Caco-2 (cell line): ENCODE data around the gene KRTAP5-2. TPM values are rescaled to one million over a fixed set of nuclear protein-coding genes. Genes with fewer than 3 reads are reported as not detected.

ENCODE experiments used
- BruUV-seq: library from RNA; stranded (reverse); fragments of 400-500 nt; replicated peaks from 2 replicates; lab custom pipeline; 2021; lab: Mats Ljungman, UMichigan
- CTCF ChIA-PET: fragments of 300-600 bp; sonication (Branson Sonifier 250); formaldehyde crosslinking; loops from one replicate; lab custom pipeline; 2022; ENCODE audit warnings: antibody characterized with exemption; lab: Charles Lee
- POLR2A ChIA-PET: fragments of 300-600 bp; sonication (Branson Sonifier 250); formaldehyde crosslinking; loops from one replicate; lab custom pipeline; 2022; ENCODE audit warnings: antibody characterized with exemption; lab: Charles Lee
- DNase-seq, 2 experiments: peaks; one replicate each; pipeline versions ENCODE4 v3.0.0 to v3.0.0-alpha.2; 2020 to 2022
- H3K27me3 ChIP-seq: replicated peaks from 2 replicates; pipeline ENCODE4 v1.6.0; 2011; ENCODE audit warnings: low read length; ENCODE audit not compliant: control insufficient read depth, insufficient read depth
- H3K36me3 ChIP-seq: 2 replicates; pipeline ENCODE4 v1.5.1; 2011; ENCODE audit warnings: low read length; ENCODE audit not compliant: control insufficient read depth, insufficient read depth
- H3K4me1 ChIP-seq: fragments of 250-450 bp; sonication (Bioruptor Pico); 2 replicates; pipeline ENCODE4 v1.5.1; 2020; ENCODE audit warnings: mild to moderate bottlenecking
- H3K4me3 ChIP-seq: 2 replicates; pipeline ENCODE4 v1.5.1; 2011; ENCODE audit warnings: low read depth, mild to moderate bottlenecking, control low read depth, low read length
- H3K9me3 ChIP-seq: fragments of 250-450 bp; sonication (Bioruptor Pico); 2 replicates; pipeline ENCODE4 v1.5.1; 2020; ENCODE audit warnings: mild to moderate bottlenecking, moderate library complexity
- H3K27ac Mint-ChIP-seq: one replicate; pipeline ENCODE4 v1.8.0; 2022; ENCODE audit warnings: mixed read lengths; ENCODE audit not compliant: unreplicated experiment
- H3K27me3 Mint-ChIP-seq: one replicate; pipeline ENCODE4 v1.8.0; 2022; ENCODE audit warnings: mixed read lengths; ENCODE audit not compliant: insufficient read depth, unreplicated experiment
- H3K36me3 Mint-ChIP-seq: one replicate; pipeline ENCODE4 v1.8.0; 2022; ENCODE audit warnings: mild to moderate bottlenecking, mixed read lengths; ENCODE audit not compliant: insufficient read depth, unreplicated experiment
- H3K4me1 Mint-ChIP-seq: one replicate; pipeline ENCODE4 v1.8.0; 2022; ENCODE audit warnings: low read depth, mixed read lengths; ENCODE audit not compliant: unreplicated experiment
- H3K4me3 Mint-ChIP-seq: one replicate; pipeline ENCODE4 v1.8.0; 2022; ENCODE audit warnings: mild to moderate bottlenecking, moderate library complexity, mixed read lengths; ENCODE audit not compliant: unreplicated experiment
- H3K9me3 Mint-ChIP-seq: one replicate; pipeline ENCODE4 v1.8.0; 2022; ENCODE audit warnings: mixed read lengths; ENCODE audit not compliant: unreplicated experiment
- CTCF ChIP-seq, 2 experiments: fragments of 200-600 bp in 1 of 2; IDR thresholded peaks; 1 replicate in 1 of 2; 2 replicates in 1 of 2; pipeline versions ENCODE4 v1.5.1 to v1.8.0; 2011 to 2022; ENCODE audit warnings: antibody characterized with exemption in 1 of 2, control low read depth in 1 of 2, inconsistent platforms in 1 of 2, low read depth in 1 of 2, low read length in 1 of 2, mild to moderate bottlenecking in 1 of 2, moderate library complexity in 1 of 2; ENCODE audit not compliant: insufficient read depth in 1 of 2, severe bottlenecking in 1 of 2, unreplicated experiment in 1 of 2
- intact Hi-C: fragments of 100-400 bp; cut with micrococcal nuclease; formaldehyde crosslinking; loops from one replicate; pipeline ENCODE4 v1.10.0; 2022; ENCODE audit not compliant: unreplicated experiment
- total RNA-seq: library from RNA; stranded (reverse); gene quantifications from 2 replicates; pipeline ENCODE4 v1.2.3, GENCODE V29; 2022

The KRTAP5-2 gene
- total RNA-seq, 1 experiment from 2014 or later = not detected

- no TSS peak for BruUV-seq
- intact Hi-C loops = no loop called here
These were observed 41.1 kb upstream of the KRTAP5-2 start for GRCh38 chr11:1639102-1639620.

GRCh38 chr11:1638344-1638743 lies 40.2 kb upstream of the KRTAP5-2 start:
- H3K27me3 Mint-ChIP-seq = peaks cover 19% of the 10 kb centered on the region
- Histone ChIP-seq H3K4me1 (no peaks in the 10 kb centered on the region), H3K4me3 (no peak overlapping the region), H3K36me3 (no peaks in the 10 kb centered on the region), H3K9me3 (no peaks in the 10 kb centered on the region), H3K27me3 (no peaks in the 10 kb centered on the region; the same call in 1 of the 2 replicates)
- no peaks in the 10 kb centered on the region for H3K36me3 Mint-ChIP-seq
- intact Hi-C loops = no loop called here
- no peak overlapping the region for H3K27ac Mint-ChIP-seq
- no peak for TF ChIP-seq CTCF (IDR thresholded peaks at IDR 0.05; ENCODE audit: insufficient read depth in 1 of 2, low read depth in 1 of 2, low read length in 1 of 2, severe bottlenecking in 1 of 2, unreplicated experiment in 1 of 2)
- peak in 1 of 2 experiments; percentile 5 for DNase-seq
- H3K9me3 Mint-ChIP-seq = no peaks in the 10 kb centered on the region
- ChIA-PET POLR2A (no interaction called here), CTCF (interaction anchor here (0.6 kb wide), 1 partner anchor 8 kb away, joined by 3 read pairs; no protein-coding TSS in a partner anchor)
- H3K4me1 Mint-ChIP-seq = no peaks in the 10 kb centered on the region
- BruUV-seq = no TSS peak
- no peak overlapping the region for H3K4me3 Mint-ChIP-seq

More at GRCh38 chr11:1639102-1639620, 41.1 kb upstream of the KRTAP5-2 start:
- no peak for TF ChIP-seq CTCF (IDR thresholded peaks at IDR 0.05; ENCODE audit: insufficient read depth in 1 of 2, low read depth in 1 of 2, low read length in 1 of 2, severe bottlenecking in 1 of 2, unreplicated experiment in 1 of 2)
- ChIA-PET CTCF (interaction anchor here (0.6 to 3.1 kb wide), 6 partner anchors 13 to 1097 kb away, joined by 3 to 32 read pairs (median 8); no protein-coding TSS in a partner anchor), POLR2A (no interaction called here)
- no peaks in the 10 kb centered on the region for H3K9me3 ChIP-seq
- no peaks in the 10 kb centered on the region for H3K4me1 ChIP-seq
- Mint-ChIP-seq H3K27me3 (peaks cover 14% of the 10 kb centered on the region), H3K4me3 (no peak overlapping the region), H3K27ac (no peak overlapping the region), H3K4me1 (no peaks in the 10 kb centered on the region), H3K36me3 (no peaks in the 10 kb centered on the region), H3K9me3 (no peaks in the 10 kb centered on the region)
- no peak overlapping the region for H3K4me3 ChIP-seq
- H3K36me3 ChIP-seq = no peaks in the 10 kb centered on the region
- DNase-seq = peak in 1 of 2 experiments; percentile 4
- H3K27me3 ChIP-seq = no peaks in the 10 kb centered on the region

GRCh38 chr11:1637628-1638027 lies 39.5 kb upstream of the KRTAP5-2 start:
- no peak overlapping the region for H3K27ac Mint-ChIP-seq
- H3K4me3 Mint-ChIP-seq = no peak overlapping the region
- no peak for TF ChIP-seq CTCF (IDR thresholded peaks at IDR 0.05; ENCODE audit: insufficient read depth in 1 of 2, low read depth in 1 of 2, low read length in 1 of 2, severe bottlenecking in 1 of 2, unreplicated experiment in 1 of 2)
- no peaks in the 10 kb centered on the region for H3K36me3 ChIP-seq
- H3K9me3 ChIP-seq = no peaks in the 10 kb centered on the region
- intact Hi-C loops = no loop called here
- H3K36me3 Mint-ChIP-seq = no peaks in the 10 kb centered on the region
- CTCF ChIA-PET = interaction anchor here (0.6 kb wide), 1 partner anchor 9 kb away, joined by 3 read pairs; no protein-coding TSS in a partner anchor
- no peaks in the 10 kb centered on the region for H3K4me1 ChIP-seq
- H3K4me1 Mint-ChIP-seq = no peaks in the 10 kb centered on the region
- H3K4me3 ChIP-seq = no peak overlapping the region
- no peak for DNase-seq
- no TSS peak for BruUV-seq
- H3K27me3 ChIP-seq = peaks cover 1% of the 10 kb centered on the region; the same call in 1 of the 2 replicates
- POLR2A ChIA-PET = no interaction called here
- H3K27me3 Mint-ChIP-seq = peaks cover 23% of the 10 kb centered on the region
- no peaks in the 10 kb centered on the region for H3K9me3 Mint-ChIP-seq
